Vagina (tissue), 2 donors: ENCODE data around the gene GSTO2.

Source experiments
- CTCF ChIP-seq, 3 experiments: fragments of 450-650 bp in 2 of 3; fragments of 200-600 bp in 1 of 3; sonication (generic) in 1 of 3; IDR thresholded peaks; one replicate each; pipeline ENCODE4 v1.5.1; 2017 to 2019; ENCODE audit warnings: antibody characterized with exemption in 3 of 3, mild to moderate bottlenecking in 2 of 3, moderate library complexity in 2 of 3
- POLR2A ChIP-seq, 2 donors: fragments of 450-650 bp; IDR thresholded peaks; one replicate each; pipeline ENCODE4 v1.6.1; 2017; ENCODE audit warnings: antibody characterized with exemption in 2 of 2, mild to moderate bottlenecking in 2 of 2, moderate library complexity in 2 of 2
- POLR2AphosphoS5 ChIP-seq, 2 donors: sonication (generic); formaldehyde crosslinking; IDR thresholded peaks; one replicate each; pipeline ENCODE4 v1.9.0; 2017; ENCODE audit warnings: antibody characterized with exemption in 2 of 2, mild to moderate bottlenecking in 2 of 2, low read depth in 1 of 2; ENCODE audit not compliant: insufficient read depth in 1 of 2

- no peak for TF ChIP-seq POLR2A (IDR thresholded peaks at IDR 0.05)
- no peak for TF ChIP-seq CTCF (IDR thresholded peaks at IDR 0.05)
- peak in 1 of 2 donors; percentile 33 for TF ChIP-seq POLR2AphosphoS5 (IDR thresholded peaks at IDR 0.05; ENCODE audit: insufficient read depth in 1 of 2, low read depth in 1 of 2)
Observed at GRCh38 chr10:104324221-104324686, 55.3 kb downstream of the GSTO2 start.
